Mesangial cell (primary cell): ENCODE results near the gene CLEC2A. TPM values are rescaled to one million over a fixed set of nuclear protein-coding genes. Genes with fewer than 3 reads are reported as not detected.

Source experiments
- total RNA-seq: library from RNA; depleted of rRNA; stranded (reverse); fragments of >200 nt; gene quantifications from 2 replicates; pipeline ENCODE4 v1.2.3, GENCODE V29; 2015

Gene CLEC2A
- total RNA-seq = not detected in 2 replicates

GRCh38 chr12:9932270-9932669, at the start of gene CLEC2A:
CLEC2A (minus strand) TSS chr12:9932370; CDS start chr12:9932329, 41 bp downstream.

GRCh38 chr12:9971181-9971580, 39.0 kb upstream of the CLEC2A start, which contains the start of gene CLEC12A:
CLEC12A (plus strand) TSS chr12:9971409; CDS start chr12:9971597, 188 bp downstream.

GRCh38 chr12:9881246-9881645, 50.9 kb downstream of the CLEC2A start, which contains the start of gene KLRF2:
KLRF2 (plus strand) TSS chr12:9881489; CDS start chr12:9881596, 107 bp downstream.

GRCh38 chr12:9869307-9870161, 62.6 kb downstream of the CLEC2A start, which contains the start of gene CLEC2B:
CLEC2B (minus strand) TSS chr12:9869354.

Other genes starting within 250 kb of the CLEC2A start
- gene CLECL1, start 199.3 kb downstream of the CLEC2A start, total RNA-seq = not detected in 2 replicates
- 0.16 TPM in 1 of 2 replicates, not detected in the other for gene CD69, start 171.5 kb downstream of the CLEC2A start, total RNA-seq
- 0.25 TPM in 1 of 2 replicates, not detected in the other for gene KLRF1, start 104.9 kb downstream of the CLEC2A start, total RNA-seq
- not detected in 2 replicates for gene CLEC2B, start 63.0 kb downstream of the CLEC2A start, total RNA-seq
- gene KLRF2, start 50.9 kb downstream of the CLEC2A start, total RNA-seq = not detected in 2 replicates
- not detected in 2 replicates for gene CLEC12A, start 39.0 kb upstream of the CLEC2A start, total RNA-seq
- not detected in 2 replicates for gene CLEC1B, start 66.8 kb upstream of the CLEC2A start, total RNA-seq
- not detected in 2 replicates for gene CLEC12B, start 78.3 kb upstream of the CLEC2A start, total RNA-seq
- gene CLEC9A, start 98.3 kb upstream of the CLEC2A start, total RNA-seq = not detected in 2 replicates
- not detected in 2 replicates for gene CLEC1A, start 166.6 kb upstream of the CLEC2A start, total RNA-seq
- not detected in 2 replicates for gene CLEC7A, start 197.8 kb upstream of the CLEC2A start, total RNA-seq
- gene OLR1, start 239.8 kb upstream of the CLEC2A start, total RNA-seq = 0.51 and 1.5 TPM in 2 replicates
- 1.3 TPM in 1 of 2 replicates, not detected in the other for gene TMEM52B, start 246.7 kb upstream of the CLEC2A start, total RNA-seq